HG03139 (cell line): Measurements from ENCODE around the gene SALL2.

Source experiments
- ATAC-seq: cut with Tn5 transposase; IDR thresholded peaks from one replicate; pipeline ENCODE4 v1.9.1; 2021; ENCODE audit not compliant: unreplicated experiment

The SALL2 gene

GRCh38 chr14:21528381-21529348 lies 2.5 kb upstream of the SALL2 start:
- ATAC-seq = no peak

- ATAC-seq = no peak
Observed at GRCh38 chr14:21527318-21527679, 1.2 kb upstream of the SALL2 start.

GRCh38 chr14:21526672-21527317 lies 649 bp upstream of the SALL2 start:
- peak; percentile 55 for ATAC-seq

- ATAC-seq = no peak
Observed at GRCh38 chr14:21525571-21525961, 580 bp downstream of the SALL2 start.

- no peak for ATAC-seq
Observed at GRCh38 chr14:21524575-21525490, 1.3 kb downstream of the SALL2 start.

GRCh38 chr14:21523203-21523602 lies 2.9 kb downstream of the SALL2 start:
- ATAC-seq = no peak

- no peak for ATAC-seq
Observed at GRCh38 chr14:21521501-21521900, 4.6 kb downstream of the SALL2 start.

GRCh38 chr14:21520767-21521166 lies 5.4 kb downstream of the SALL2 start:
- ATAC-seq = no peak

GRCh38 chr14:21518725-21519124 lies 7.4 kb downstream of the SALL2 start:
- ATAC-seq = no peak

GRCh38 chr14:21514341-21514740 lies 11.8 kb downstream of the SALL2 start:
- ATAC-seq = no peak

GRCh38 chr14:21510735-21511657 lies 15.2 kb downstream of the SALL2 start, which contains the start of gene METTL3:
METTL3 (minus strand) TSS chr14:21511340; CDS start chr14:21511223, 117 bp downstream.
- peak; percentile 97 for ATAC-seq

- no peak for ATAC-seq
Observed at GRCh38 chr14:21509432-21510143, 16.6 kb downstream of the SALL2 start.

- no peak for ATAC-seq
Observed at GRCh38 chr14:21506557-21506956, 19.6 kb downstream of the SALL2 start.

- ATAC-seq = no peak
Observed at GRCh38 chr14:21505012-21505553, 21.1 kb downstream of the SALL2 start.

- ATAC-seq = no peak
Observed at GRCh38 chr14:21503376-21503775, 22.8 kb downstream of the SALL2 start.

GRCh38 chr14:21501568-21501967 lies 24.6 kb downstream of the SALL2 start:
- no peak for ATAC-seq

- ATAC-seq = no peak
Observed at GRCh38 chr14:21498540-21499526, 27.3 kb downstream of the SALL2 start.

- no peak for ATAC-seq
Observed at GRCh38 chr14:21496453-21496852, 29.7 kb downstream of the SALL2 start.
